ENCODE measurements around the gene ARPIN.
"Not testable (repeated sequence)": the region's sequence is repeated elsewhere in the genome, so short reads cannot be mapped to it uniquely, and the experiment has no call there.

ARPIN gene

GRCh38 chr15:89857673-89858072 lies 55.1 kb downstream of the ARPIN start:
- Mint-ChIP-seq H3K9me3 (no peaks in the 10 kb centered on the region), H3K27ac (no peak overlapping the region), H3K27me3 (ENCODE audit: low read depth) (no peaks in the 10 kb centered on the region), H3K4me3 (no peak overlapping the region), H3K36me3 (ENCODE audit: low read depth) (peaks cover 22% of the 10 kb centered on the region), H3K4me1 (ENCODE audit: low read depth) (peaks cover 9% of the 10 kb centered on the region)
- no peak for DNase-seq (ENCODE audit: low spot score)

- H3K27me3 Mint-ChIP-seq (ENCODE audit: low read depth): no peaks in the 10 kb centered on the region
- no peaks in the 10 kb centered on the region for H3K9me3 Mint-ChIP-seq
- no peak for DNase-seq (ENCODE audit: low spot score)
- H3K4me1 Mint-ChIP-seq (ENCODE audit: low read depth): peaks cover 16% of the 10 kb centered on the region
- H3K4me3 Mint-ChIP-seq: no peak overlapping the region
- peaks cover 25% of the 10 kb centered on the region for H3K36me3 Mint-ChIP-seq (ENCODE audit: low read depth)
- no peak overlapping the region for H3K27ac Mint-ChIP-seq
Measured at GRCh38 chr15:89855948-89856347, 56.8 kb downstream of the ARPIN start.

- not testable (repeated sequence) for H3K9me3 Mint-ChIP-seq; H3K4me1 Mint-ChIP-seq (ENCODE audit: low read depth); H3K27me3 Mint-ChIP-seq (ENCODE audit: low read depth); H3K27ac Mint-ChIP-seq; H3K4me3 Mint-ChIP-seq; DNase-seq (ENCODE audit: low spot score)
- H3K36me3 Mint-ChIP-seq (ENCODE audit: low read depth): peaks cover 21% of the 10 kb centered on the region
Measured at GRCh38 chr15:89854863-89855262, 57.9 kb downstream of the ARPIN start.

- no peak for DNase-seq (ENCODE audit: low spot score)
- no peaks in the 10 kb centered on the region for H3K27me3 Mint-ChIP-seq (ENCODE audit: low read depth)
- no peaks in the 10 kb centered on the region for H3K9me3 Mint-ChIP-seq
- H3K4me1 Mint-ChIP-seq (ENCODE audit: low read depth): peaks cover 10% of the 10 kb centered on the region
- H3K27ac Mint-ChIP-seq: peak overlapping the region; percentile 51
- H3K36me3 Mint-ChIP-seq (ENCODE audit: low read depth): peaks cover 21% of the 10 kb centered on the region
- H3K4me3 Mint-ChIP-seq: no peak overlapping the region
Measured at GRCh38 chr15:89852342-89852995, 60.3 kb downstream of the ARPIN start.

GRCh38 chr15:89851673-89852341 lies 60.9 kb downstream of the ARPIN start:
- H3K4me3 Mint-ChIP-seq: no peak overlapping the region
- H3K4me1 Mint-ChIP-seq (ENCODE audit: low read depth): peaks cover 10% of the 10 kb centered on the region
- no peak overlapping the region for H3K27ac Mint-ChIP-seq
- H3K27me3 Mint-ChIP-seq (ENCODE audit: low read depth): no peaks in the 10 kb centered on the region
- H3K9me3 Mint-ChIP-seq: no peaks in the 10 kb centered on the region
- no peak for DNase-seq (ENCODE audit: low spot score)
- H3K36me3 Mint-ChIP-seq (ENCODE audit: low read depth): peaks cover 18% of the 10 kb centered on the region

GRCh38 chr15:89848970-89849292 lies 63.8 kb downstream of the ARPIN start:
- no peak overlapping the region for H3K4me3 Mint-ChIP-seq

GRCh38 chr15:89847101-89847500 lies 65.7 kb downstream of the ARPIN start:
- H3K4me3 Mint-ChIP-seq: no peak overlapping the region
- H3K4me1 Mint-ChIP-seq (ENCODE audit: low read depth): peaks cover 7% of the 10 kb centered on the region
- no peaks in the 10 kb centered on the region for H3K9me3 Mint-ChIP-seq
- H3K27ac Mint-ChIP-seq: no peak overlapping the region
- DNase-seq (ENCODE audit: low spot score): no peak
- no peaks in the 10 kb centered on the region for H3K27me3 Mint-ChIP-seq (ENCODE audit: low read depth)
- H3K36me3 Mint-ChIP-seq (ENCODE audit: low read depth): peaks cover 15% of the 10 kb centered on the region

More at GRCh38 chr15:89848970-89849292, 63.8 kb downstream of the ARPIN start:
- Mint-ChIP-seq H3K36me3 (ENCODE audit: low read depth) (peaks cover 21% of the 10 kb centered on the region), H3K27me3 (ENCODE audit: low read depth) (no peaks in the 10 kb centered on the region), H3K4me1 (ENCODE audit: low read depth) (peaks cover 13% of the 10 kb centered on the region), H3K27ac (no peak overlapping the region), H3K9me3 (no peaks in the 10 kb centered on the region)
- DNase-seq (ENCODE audit: low spot score): no peak

GRCh38 chr15:89845305-89845893 lies 67.4 kb downstream of the ARPIN start:
- no peaks in the 10 kb centered on the region for H3K9me3 Mint-ChIP-seq
- no peak overlapping the region for H3K27ac Mint-ChIP-seq
- H3K4me3 Mint-ChIP-seq: no peak overlapping the region
- H3K4me1 Mint-ChIP-seq (ENCODE audit: low read depth): peaks cover 5% of the 10 kb centered on the region
- H3K27me3 Mint-ChIP-seq (ENCODE audit: low read depth): no peaks in the 10 kb centered on the region
- H3K36me3 Mint-ChIP-seq (ENCODE audit: low read depth): peaks cover 18% of the 10 kb centered on the region
- no peak for DNase-seq (ENCODE audit: low spot score)
